HCT116 (cell line): ENCODE data around the gene CAMKK1. TPM values are rescaled to one million over a fixed set of nuclear protein-coding genes. Genes with fewer than 3 reads are reported as not detected.
"Not testable (repeated sequence)": the region's sequence is repeated elsewhere in the genome, so short reads cannot be mapped to it uniquely, and the experiment has no call there.

Source experiments
- ATAC-seq: fragments of 200-7000 bp; cut with Tn5 transposase; 2 replicates; pipeline ENCODE4 v1.9.1; 2020; ENCODE audit warnings: mild to moderate bottlenecking, moderate library complexity
- BruUV-seq: library from RNA; stranded (reverse); fragments of 400-500 nt; replicated peaks from 2 replicates; lab custom pipeline; 2021; lab: Mats Ljungman, UMichigan
- CTCF ChIA-PET: fragments of 300-600 bp; sonication (Branson Sonifier 250); formaldehyde crosslinking; loops from one replicate; lab custom pipeline; 2021; ENCODE audit warnings: antibody characterized with exemption; lab: Charles Lee
- POLR2A ChIA-PET: fragments of 300-600, 350-600 bp; sonication (Branson Sonifier 250); formaldehyde crosslinking; loops from one replicate; lab custom pipeline; 2021; ENCODE audit warnings: antibody characterized with exemption; lab: Charles Lee
- RAD21 ChIA-PET, 2 experiments: fragments of 300-600 bp; sonication (Branson Sonifier 250); formaldehyde crosslinking; loops; one replicate each; lab custom pipeline; 2023; ENCODE audit warnings: low total read pairs in 2 of 2; ENCODE audit not compliant: uncharacterized antibody in 2 of 2, unreplicated experiment in 2 of 2, low non-redundant PET in 1 of 2; lab: Charles Lee
- DNase-seq: peaks from one replicate; pipeline ENCODE4 v3.0.0-alpha.2; 2010; ENCODE audit warnings: low read depth, low spot score
- H2AFZ ChIP-seq: fragments of 200-600 bp; shearing (Covaris generic), sonication (generic); 2 replicates; pipeline ENCODE4 v1.6.1; 2017; ENCODE audit warnings: low read depth, mixed run types, mixed read lengths, antibody characterized with exemption, low read length; ENCODE audit not compliant: poor library complexity, severe bottlenecking
- H3K27ac ChIP-seq: 2 replicates; pipeline ENCODE4 v1.5.1; 2012; ENCODE audit warnings: low read depth, low read length
- H3K27me3 ChIP-seq: fragments of 200-600 bp; sonication (generic); 2 replicates; pipeline ENCODE4 v1.6.1; 2016; ENCODE audit warnings: mixed run types, low read length, mixed read lengths; ENCODE audit not compliant: insufficient read depth
- H3K36me3 ChIP-seq, 2 experiments: fragments of 200-500 bp in 1 of 2; fragments of 200-600 bp in 1 of 2; sonication (Bioruptor generic) in 1 of 2; sonication (generic) in 1 of 2; 2 replicates each; pipeline versions ENCODE4 v1.5.1 to v1.6.1; 2014 to 2016; ENCODE audit warnings: low read length in 2 of 2, inconsistent platforms in 1 of 2, mixed read lengths in 1 of 2, mixed run types in 1 of 2; ENCODE audit not compliant: insufficient read depth in 2 of 2, control insufficient read depth in 1 of 2
- H3K4me1 ChIP-seq, 2 experiments: fragments of 200-600 bp in 1 of 2; sonication (generic) in 1 of 2; 2 replicates each; pipeline versions ENCODE4 v1.5.1 to v1.6.1; 2012 to 2017; ENCODE audit warnings: low read length in 2 of 2, inconsistent platforms in 1 of 2, mild to moderate bottlenecking in 1 of 2, mixed read lengths in 1 of 2, mixed run types in 1 of 2, moderate library complexity in 1 of 2; ENCODE audit not compliant: insufficient read depth in 2 of 2, control insufficient read depth in 1 of 2
- H3K4me2 ChIP-seq: fragments of 200-600 bp; sonication (generic); 2 replicates; pipeline ENCODE4 v1.6.1; 2017; ENCODE audit warnings: mixed run types, low read length, mixed read lengths
- H3K4me3 ChIP-seq, 2 experiments: fragments of 200-600 bp in 1 of 2; sonication (generic) in 1 of 2; replicated peaks in 1 of 2; 2 replicates each; pipeline ENCODE4 v1.5.1; 2011 to 2016; ENCODE audit warnings: low read length in 2 of 2, control low read depth in 1 of 2, low read depth in 1 of 2, mild to moderate bottlenecking in 1 of 2, mixed read lengths in 1 of 2, mixed run types in 1 of 2
- H3K79me2 ChIP-seq: fragments of 200-600 bp; sonication (generic); 2 replicates; pipeline ENCODE4 v1.6.1; 2017; ENCODE audit warnings: mild to moderate bottlenecking, mixed run types, low read length, moderate library complexity, mixed read lengths; ENCODE audit not compliant: insufficient read depth
- H3K9ac ChIP-seq: fragments of 200-600 bp; sonication (generic); 2 replicates; pipeline ENCODE4 v1.6.1; 2016; ENCODE audit warnings: low read length, mixed read lengths
- H3K9me2 ChIP-seq: fragments of 200-600 bp; sonication (generic), shearing (Covaris generic); 2 replicates; pipeline ENCODE4 v1.6.1; 2017; ENCODE audit warnings: mixed run types, mild to moderate bottlenecking, moderate library complexity; ENCODE audit not compliant: insufficient read depth
- H3K9me3 ChIP-seq, 2 experiments: fragments of 200-500 bp in 1 of 2; fragments of 200-600 bp in 1 of 2; sonication (Bioruptor generic) in 1 of 2; sonication (generic) in 1 of 2; 2 replicates each; pipeline ENCODE4 v1.6.1; 2014 to 2017; ENCODE audit warnings: low read length in 2 of 2, mixed read lengths in 2 of 2, inconsistent platforms in 1 of 2, low read depth in 1 of 2, mild to moderate bottlenecking in 1 of 2, mixed run types in 1 of 2, moderate library complexity in 1 of 2; ENCODE audit not compliant: control insufficient read depth in 1 of 2, insufficient read depth in 1 of 2
- H4K20me1 ChIP-seq: fragments of 200-600 bp; sonication (generic), shearing (Covaris generic); 2 replicates; pipeline ENCODE4 v1.6.1; 2017; ENCODE audit warnings: mixed run types, mild to moderate bottlenecking, moderate library complexity; ENCODE audit not compliant: insufficient read depth
- JUND ChIP-seq: IDR thresholded peaks from 2 replicates; pipeline ENCODE4 v1.6.1; 2012
- intact Hi-C: fragments of 100-400 bp; cut with micrococcal nuclease; formaldehyde crosslinking; loops from 2 replicates; pipeline ENCODE4 v1.10.0; 2022
- total RNA-seq: library from RNA; stranded (reverse); gene quantifications from one replicate; pipeline ENCODE4 v1.2.1, GENCODE V29; 2021; ENCODE audit not compliant: unreplicated experiment
- TF ChIP-seq, protein P1 (sequence below): IDR thresholded peaks from 2 replicates; pipeline ENCODE4 v1.6.1; 2012; ENCODE audit warnings: low read depth

Gene CAMKK1
- total RNA-seq, 1 experiment from 2014 or later, result 10.6 TPM

DNA sequence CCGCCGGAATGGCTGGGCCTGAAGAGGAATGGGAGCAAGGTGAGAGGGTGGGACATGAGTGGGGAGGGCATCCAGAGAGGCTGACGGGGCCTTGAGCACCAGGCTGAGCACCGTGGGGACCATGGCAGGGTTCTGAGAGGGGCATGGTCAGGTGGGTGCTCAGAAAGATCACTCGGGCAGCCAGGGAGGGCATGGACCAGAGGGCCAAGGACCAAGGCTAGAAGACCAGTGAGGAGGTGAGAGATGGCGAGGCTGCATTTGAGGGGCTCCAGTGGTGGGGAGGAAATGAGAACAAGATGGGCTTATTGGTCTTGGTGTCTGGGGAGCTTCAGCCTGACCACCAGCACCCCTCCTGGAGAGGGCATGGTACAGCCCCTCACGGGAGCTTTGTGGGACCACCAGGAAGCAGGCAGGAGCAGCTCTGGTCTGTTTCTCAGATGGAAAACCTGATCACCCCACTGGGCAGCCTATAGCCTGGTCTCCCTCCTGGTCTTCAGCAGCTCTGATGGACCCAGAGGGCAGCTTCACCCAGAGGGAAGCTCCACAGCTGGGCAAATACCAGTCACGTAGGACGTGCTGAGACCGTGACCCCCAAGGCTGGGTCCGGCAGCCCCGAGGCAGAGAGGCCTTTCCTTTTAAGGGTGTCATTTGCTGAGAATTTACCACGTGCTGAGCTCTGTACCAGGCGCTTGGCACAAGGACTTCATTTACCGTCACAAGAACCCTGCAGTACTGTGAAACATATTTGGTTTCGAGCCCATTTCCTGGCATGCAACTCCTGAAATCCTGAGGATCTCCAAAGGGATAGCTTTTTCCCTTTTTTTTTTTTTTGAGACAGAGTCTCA is 35.4 kb downstream of the CAMKK1 start (continued):
- TF ChIP-seq, protein P1, sequence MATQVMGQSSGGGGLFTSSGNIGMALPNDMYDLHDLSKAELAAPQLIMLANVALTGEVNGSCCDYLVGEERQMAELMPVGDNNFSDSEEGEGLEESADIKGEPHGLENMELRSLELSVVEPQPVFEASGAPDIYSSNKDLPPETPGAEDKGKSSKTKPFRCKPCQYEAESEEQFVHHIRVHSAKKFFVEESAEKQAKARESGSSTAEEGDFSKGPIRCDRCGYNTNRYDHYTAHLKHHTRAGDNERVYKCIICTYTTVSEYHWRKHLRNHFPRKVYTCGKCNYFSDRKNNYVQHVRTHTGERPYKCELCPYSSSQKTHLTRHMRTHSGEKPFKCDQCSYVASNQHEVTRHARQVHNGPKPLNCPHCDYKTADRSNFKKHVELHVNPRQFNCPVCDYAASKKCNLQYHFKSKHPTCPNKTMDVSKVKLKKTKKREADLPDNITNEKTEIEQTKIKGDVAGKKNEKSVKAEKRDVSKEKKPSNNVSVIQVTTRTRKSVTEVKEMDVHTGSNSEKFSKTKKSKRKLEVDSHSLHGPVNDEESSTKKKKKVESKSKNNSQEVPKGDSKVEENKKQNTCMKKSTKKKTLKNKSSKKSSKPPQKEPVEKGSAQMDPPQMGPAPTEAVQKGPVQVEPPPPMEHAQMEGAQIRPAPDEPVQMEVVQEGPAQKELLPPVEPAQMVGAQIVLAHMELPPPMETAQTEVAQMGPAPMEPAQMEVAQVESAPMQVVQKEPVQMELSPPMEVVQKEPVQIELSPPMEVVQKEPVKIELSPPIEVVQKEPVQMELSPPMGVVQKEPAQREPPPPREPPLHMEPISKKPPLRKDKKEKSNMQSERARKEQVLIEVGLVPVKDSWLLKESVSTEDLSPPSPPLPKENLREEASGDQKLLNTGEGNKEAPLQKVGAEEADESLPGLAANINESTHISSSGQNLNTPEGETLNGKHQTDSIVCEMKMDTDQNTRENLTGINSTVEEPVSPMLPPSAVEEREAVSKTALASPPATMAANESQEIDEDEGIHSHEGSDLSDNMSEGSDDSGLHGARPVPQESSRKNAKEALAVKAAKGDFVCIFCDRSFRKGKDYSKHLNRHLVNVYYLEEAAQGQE, result no peak
- TF ChIP-seq JUND, result no peak

DNA sequence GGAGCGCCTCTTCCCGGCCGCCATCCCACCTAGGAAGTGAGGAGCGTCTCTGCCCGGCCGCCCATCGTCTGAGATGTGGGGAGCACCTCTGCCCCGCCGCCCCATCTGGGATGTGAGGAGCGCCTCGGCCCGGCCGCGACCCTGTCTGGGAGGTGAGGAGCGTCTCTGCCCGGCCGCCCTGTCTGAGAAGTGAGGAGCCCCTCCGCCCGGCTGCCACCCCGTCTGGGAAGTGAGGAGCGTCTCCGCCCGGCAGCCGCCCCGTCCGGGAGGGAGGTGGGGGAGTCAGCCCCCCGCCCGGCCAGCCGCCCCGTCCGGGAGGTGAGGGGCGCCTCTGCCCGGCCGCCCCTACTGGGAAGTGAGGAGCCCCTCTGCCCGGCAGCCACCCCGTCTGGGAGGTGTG is 38.6 kb downstream of the CAMKK1 start:
- H2AFZ ChIP-seq, intact Hi-C loops, H3K27me3 ChIP-seq, H3K9me2 ChIP-seq, H3K4me2 ChIP-seq, DNase-seq, H3K9me3 ChIP-seq, POLR2A ChIA-PET, H3K4me3 ChIP-seq, H3K36me3 ChIP-seq, H3K27ac ChIP-seq, BruUV-seq, RAD21 ChIA-PET, H4K20me1 ChIP-seq, H3K4me1 ChIP-seq, H3K79me2 ChIP-seq, ATAC-seq, CTCF ChIA-PET, H3K9ac ChIP-seq: not testable (repeated sequence)
